ENCODE results near the gene CLCN3. TPM values are rescaled to one million over a fixed set of nuclear protein-coding genes. Genes with fewer than 3 reads are reported as not detected.

CLCN3 gene
- total RNA-seq, 1 experiment from 2014 or later, result 29.1 TPM

DNA sequence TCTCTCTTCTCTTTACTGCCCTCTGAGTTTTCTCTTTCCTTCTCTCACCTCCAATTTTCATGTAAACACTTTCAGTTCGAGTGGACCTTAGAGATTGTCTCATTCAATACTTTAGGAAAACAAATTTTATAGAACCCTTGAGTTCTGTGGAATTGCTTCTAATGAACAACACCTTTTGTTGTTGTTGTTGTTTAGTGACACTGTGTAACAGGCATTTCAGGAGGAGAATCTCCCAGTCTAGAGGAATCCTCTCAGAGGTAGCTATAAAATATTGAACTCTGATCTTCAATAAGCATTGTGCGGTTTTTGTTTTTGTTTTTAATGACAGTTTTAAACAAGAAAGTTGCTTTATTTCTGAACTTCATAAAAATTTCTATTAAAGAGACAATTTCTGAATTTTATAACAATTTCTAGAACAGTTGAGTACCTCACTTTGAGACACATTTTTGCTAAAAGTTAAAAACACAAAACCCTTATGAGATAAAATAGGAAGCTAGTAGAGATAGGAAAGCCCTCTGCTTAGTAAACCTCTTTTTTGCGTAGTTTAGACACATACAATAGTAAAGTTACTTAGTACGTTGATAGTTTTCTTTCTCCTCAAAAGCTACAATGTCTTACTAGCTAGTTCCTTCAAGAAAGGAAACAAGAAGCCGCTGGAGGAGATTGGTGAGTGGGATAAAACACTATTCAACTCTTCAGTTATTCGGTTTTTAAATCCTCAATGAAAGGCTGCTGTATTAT is 38.8 kb downstream of the CLCN3 start (continued):
- TF ChIP-seq, protein P1, sequence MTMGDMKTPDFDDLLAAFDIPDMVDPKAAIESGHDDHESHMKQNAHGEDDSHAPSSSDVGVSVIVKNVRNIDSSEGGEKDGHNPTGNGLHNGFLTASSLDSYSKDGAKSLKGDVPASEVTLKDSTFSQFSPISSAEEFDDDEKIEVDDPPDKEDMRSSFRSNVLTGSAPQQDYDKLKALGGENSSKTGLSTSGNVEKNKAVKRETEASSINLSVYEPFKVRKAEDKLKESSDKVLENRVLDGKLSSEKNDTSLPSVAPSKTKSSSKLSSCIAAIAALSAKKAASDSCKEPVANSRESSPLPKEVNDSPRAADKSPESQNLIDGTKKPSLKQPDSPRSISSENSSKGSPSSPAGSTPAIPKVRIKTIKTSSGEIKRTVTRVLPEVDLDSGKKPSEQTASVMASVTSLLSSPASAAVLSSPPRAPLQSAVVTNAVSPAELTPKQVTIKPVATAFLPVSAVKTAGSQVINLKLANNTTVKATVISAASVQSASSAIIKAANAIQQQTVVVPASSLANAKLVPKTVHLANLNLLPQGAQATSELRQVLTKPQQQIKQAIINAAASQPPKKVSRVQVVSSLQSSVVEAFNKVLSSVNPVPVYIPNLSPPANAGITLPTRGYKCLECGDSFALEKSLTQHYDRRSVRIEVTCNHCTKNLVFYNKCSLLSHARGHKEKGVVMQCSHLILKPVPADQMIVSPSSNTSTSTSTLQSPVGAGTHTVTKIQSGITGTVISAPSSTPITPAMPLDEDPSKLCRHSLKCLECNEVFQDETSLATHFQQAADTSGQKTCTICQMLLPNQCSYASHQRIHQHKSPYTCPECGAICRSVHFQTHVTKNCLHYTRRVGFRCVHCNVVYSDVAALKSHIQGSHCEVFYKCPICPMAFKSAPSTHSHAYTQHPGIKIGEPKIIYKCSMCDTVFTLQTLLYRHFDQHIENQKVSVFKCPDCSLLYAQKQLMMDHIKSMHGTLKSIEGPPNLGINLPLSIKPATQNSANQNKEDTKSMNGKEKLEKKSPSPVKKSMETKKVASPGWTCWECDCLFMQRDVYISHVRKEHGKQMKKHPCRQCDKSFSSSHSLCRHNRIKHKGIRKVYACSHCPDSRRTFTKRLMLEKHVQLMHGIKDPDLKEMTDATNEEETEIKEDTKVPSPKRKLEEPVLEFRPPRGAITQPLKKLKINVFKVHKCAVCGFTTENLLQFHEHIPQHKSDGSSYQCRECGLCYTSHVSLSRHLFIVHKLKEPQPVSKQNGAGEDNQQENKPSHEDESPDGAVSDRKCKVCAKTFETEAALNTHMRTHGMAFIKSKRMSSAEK (CRISPR knock-in tag; IDR thresholded peaks at IDR 0.05; ENCODE audit: borderline replicate concordance), result no peak

DNA sequence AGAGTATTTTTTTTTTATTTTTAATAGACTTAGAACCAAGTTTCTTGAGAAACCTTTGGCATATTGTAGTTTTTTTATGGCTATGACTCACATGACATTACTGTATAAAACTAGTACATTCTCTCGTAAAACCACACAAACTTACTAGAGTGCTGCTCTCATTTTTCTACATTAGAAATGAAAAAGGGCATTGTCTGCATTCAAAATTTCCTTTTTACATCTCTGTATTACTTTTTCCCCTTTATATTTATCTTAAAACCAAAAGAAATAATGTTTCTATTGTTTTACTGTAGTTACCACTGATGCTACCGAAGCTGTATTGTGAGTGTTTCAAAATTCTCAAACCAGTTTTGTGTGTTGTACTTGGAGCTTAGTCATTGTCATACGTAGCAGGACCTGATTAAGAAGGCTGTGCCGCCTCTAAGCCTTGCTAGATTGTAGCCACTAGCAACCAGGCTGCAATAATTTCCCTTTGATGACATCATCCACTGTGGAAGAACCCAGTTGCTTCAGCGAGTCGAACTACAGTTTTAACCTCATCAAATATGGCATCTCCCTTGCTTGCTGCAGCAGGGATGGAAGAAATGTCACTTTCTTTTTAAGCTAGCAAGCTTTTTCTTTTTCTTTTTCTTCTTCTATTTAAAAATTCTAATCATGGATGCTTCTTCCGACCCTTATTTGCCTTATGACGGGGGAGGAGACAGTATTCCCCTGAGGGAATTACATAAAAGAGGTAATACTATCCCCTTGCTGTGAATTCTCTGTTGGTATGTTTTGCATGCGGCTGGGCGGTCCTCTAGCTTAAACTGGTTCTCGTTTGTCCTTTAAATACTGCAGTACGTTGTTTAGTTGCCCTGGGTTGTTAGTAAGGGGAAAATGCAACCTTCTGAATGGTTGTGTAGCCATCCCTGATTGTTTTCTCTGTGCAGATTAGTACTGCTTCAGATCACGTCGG is 39.6 kb downstream of the CLCN3 start:
- ChIA-PET POLR2A (interaction anchor here (1.0 to 1.4 kb wide), 3 partner anchors 16 to 47 kb away, joined by 3 to 5 read pairs (median 4); partner anchors contain the start of genes CLCN3 and NEK1), CTCF (interaction anchor here (0.8 to 1.9 kb wide), 4 partner anchors 40 to 64 kb away, joined by 3 to 11 read pairs (median 3); partner anchors contain the start of genes CLCN3 and NEK1)
- Mint-ChIP-seq H3K27ac (peak overlapping the region; percentile 92), H3K9me3 (no peaks in the 10 kb centered on the region), H3K27me3 (ENCODE audit: low read depth) (no peaks in the 10 kb centered on the region), H3K4me1 (peaks cover 29% of the 10 kb centered on the region), H3K4me3 (peak overlapping the region; percentile 68), H3K36me3 (peaks cover 5% of the 10 kb centered on the region; the same call in 1 of the 2 replicates)
- no peak for TF ChIP-seq ARID4B (CRISPR knock-in tag; IDR thresholded peaks at IDR 0.05; ENCODE audit: borderline replicate concordance)
- TF ChIP-seq GABPB1 (CRISPR knock-in tag; IDR thresholded peaks at IDR 0.05), result peak; percentile 93
- no peak for TF ChIP-seq ZNF396 (CRISPR knock-in tag; IDR thresholded peaks at IDR 0.05; ENCODE audit: borderline replicate concordance)
- TF ChIP-seq ZNF219 (CRISPR knock-in tag; IDR thresholded peaks at IDR 0.05; ENCODE audit: borderline replicate concordance), result no peak
- ATAC-seq (peak; percentile 96), DNase-seq (ENCODE audit: low spot score) (peak; percentile 36)

DNA sequence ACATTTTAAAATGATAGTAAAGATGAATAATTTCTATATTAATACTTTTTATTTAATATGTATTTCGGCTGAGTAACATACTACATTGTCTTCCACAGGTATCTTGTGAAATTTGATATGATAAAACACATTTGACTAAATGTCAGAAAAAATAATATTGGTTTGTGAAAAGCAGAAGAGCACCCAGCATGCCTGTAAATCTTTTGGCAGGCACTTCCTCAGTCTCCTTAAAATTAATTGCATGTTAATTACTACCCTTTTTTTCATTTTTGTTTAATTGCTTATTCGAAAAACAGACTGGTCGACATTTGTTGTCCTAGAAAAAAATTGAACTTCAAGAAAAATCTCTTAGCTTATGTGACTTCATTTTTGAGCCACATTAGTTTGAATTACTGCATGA is 40.6 kb downstream of the CLCN3 start:
- POLR2A ChIA-PET, result interaction anchor here (1.0 to 1.4 kb wide), 3 partner anchors 16 to 48 kb away, joined by 3 to 5 read pairs (median 4); partner anchors contain the start of genes CLCN3 and NEK1
- peak overlapping the region; percentile 60; the same call in 1 of the 2 replicates for H3K27ac Mint-ChIP-seq
- ATAC-seq (no peak), DNase-seq (ENCODE audit: low spot score) (no peak)
- H3K4me3 Mint-ChIP-seq, result peak overlapping the region; percentile 68; the same call in 1 of the 2 replicates
- H3K4me1 Mint-ChIP-seq, result peaks cover 28% of the 10 kb centered on the region
- peaks cover 7% of the 10 kb centered on the region for H3K36me3 Mint-ChIP-seq
- no peaks in the 10 kb centered on the region for H3K27me3 Mint-ChIP-seq (ENCODE audit: low read depth)
- peaks cover 8% of the 10 kb centered on the region for H3K9me3 Mint-ChIP-seq
- CTCF ChIA-PET, result interaction anchor here (1.9 kb wide), 1 partner anchor 48 kb away, joined by 11 read pairs; the partner anchor contains the start of gene NEK1
- TF ChIP-seq, protein P2, sequence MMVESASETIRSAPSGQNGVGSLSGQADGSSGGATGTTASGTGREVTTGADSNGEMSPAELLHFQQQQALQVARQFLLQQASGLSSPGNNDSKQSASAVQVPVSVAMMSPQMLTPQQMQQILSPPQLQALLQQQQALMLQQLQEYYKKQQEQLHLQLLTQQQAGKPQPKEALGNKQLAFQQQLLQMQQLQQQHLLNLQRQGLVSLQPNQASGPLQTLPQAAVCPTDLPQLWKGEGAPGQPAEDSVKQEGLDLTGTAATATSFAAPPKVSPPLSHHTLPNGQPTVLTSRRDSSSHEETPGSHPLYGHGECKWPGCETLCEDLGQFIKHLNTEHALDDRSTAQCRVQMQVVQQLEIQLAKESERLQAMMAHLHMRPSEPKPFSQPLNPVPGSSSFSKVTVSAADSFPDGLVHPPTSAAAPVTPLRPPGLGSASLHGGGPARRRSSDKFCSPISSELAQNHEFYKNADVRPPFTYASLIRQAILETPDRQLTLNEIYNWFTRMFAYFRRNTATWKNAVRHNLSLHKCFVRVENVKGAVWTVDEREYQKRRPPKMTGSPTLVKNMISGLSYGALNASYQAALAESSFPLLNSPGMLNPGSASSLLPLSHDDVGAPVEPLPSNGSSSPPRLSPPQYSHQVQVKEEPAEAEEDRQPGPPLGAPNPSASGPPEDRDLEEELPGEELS (CRISPR knock-in tag; IDR thresholded peaks at IDR 0.05), result no peak
- TF ChIP-seq TCF7 (CRISPR knock-in tag; IDR thresholded peaks at IDR 0.05; ENCODE audit: low read depth) (no peak), NFYB (CRISPR knock-in tag; conservative IDR thresholded peaks at IDR 0.05; ENCODE audit: low read depth) (no peak), GTF2I (CRISPR knock-in tag; conservative IDR thresholded peaks at IDR 0.05) (no peak), ZNF512 (CRISPR knock-in tag; IDR thresholded peaks at IDR 0.05; ENCODE audit: borderline replicate concordance) (no peak), JAZF1 (CRISPR knock-in tag; IDR thresholded peaks at IDR 0.05) (no peak)
- TF ChIP-seq, protein P3, sequence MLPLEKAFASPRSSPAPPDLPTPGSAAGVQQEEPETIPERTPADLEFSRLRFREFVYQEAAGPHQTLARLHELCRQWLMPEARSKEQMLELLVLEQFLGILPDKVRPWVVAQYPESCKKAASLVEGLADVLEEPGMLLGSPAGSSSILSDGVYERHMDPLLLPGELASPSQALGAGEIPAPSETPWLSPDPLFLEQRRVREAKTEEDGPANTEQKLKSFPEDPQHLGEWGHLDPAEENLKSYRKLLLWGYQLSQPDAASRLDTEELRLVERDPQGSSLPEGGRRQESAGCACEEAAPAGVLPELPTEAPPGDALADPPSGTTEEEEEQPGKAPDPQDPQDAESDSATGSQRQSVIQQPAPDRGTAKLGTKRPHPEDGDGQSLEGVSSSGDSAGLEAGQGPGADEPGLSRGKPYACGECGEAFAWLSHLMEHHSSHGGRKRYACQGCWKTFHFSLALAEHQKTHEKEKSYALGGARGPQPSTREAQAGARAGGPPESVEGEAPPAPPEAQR (CRISPR knock-in tag; IDR thresholded peaks at IDR 0.05), result no peak
- TF ChIP-seq, protein P4, sequence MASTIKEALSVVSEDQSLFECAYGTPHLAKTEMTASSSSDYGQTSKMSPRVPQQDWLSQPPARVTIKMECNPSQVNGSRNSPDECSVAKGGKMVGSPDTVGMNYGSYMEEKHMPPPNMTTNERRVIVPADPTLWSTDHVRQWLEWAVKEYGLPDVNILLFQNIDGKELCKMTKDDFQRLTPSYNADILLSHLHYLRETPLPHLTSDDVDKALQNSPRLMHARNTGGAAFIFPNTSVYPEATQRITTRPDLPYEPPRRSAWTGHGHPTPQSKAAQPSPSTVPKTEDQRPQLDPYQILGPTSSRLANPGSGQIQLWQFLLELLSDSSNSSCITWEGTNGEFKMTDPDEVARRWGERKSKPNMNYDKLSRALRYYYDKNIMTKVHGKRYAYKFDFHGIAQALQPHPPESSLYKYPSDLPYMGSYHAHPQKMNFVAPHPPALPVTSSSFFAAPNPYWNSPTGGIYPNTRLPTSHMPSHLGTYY (CRISPR knock-in tag; IDR thresholded peaks at IDR 0.05), result no peak
